Measurements from ENCODE around the gene ABCB8.
A peak's percentile ranks its signal among the peaks of the same experiment; 100 is the strongest.
"Not testable (repeated sequence)": the region's sequence is repeated elsewhere in the genome, so short reads cannot be mapped to it uniquely, and the experiment has no call there.

The ABCB8 gene

DNA sequence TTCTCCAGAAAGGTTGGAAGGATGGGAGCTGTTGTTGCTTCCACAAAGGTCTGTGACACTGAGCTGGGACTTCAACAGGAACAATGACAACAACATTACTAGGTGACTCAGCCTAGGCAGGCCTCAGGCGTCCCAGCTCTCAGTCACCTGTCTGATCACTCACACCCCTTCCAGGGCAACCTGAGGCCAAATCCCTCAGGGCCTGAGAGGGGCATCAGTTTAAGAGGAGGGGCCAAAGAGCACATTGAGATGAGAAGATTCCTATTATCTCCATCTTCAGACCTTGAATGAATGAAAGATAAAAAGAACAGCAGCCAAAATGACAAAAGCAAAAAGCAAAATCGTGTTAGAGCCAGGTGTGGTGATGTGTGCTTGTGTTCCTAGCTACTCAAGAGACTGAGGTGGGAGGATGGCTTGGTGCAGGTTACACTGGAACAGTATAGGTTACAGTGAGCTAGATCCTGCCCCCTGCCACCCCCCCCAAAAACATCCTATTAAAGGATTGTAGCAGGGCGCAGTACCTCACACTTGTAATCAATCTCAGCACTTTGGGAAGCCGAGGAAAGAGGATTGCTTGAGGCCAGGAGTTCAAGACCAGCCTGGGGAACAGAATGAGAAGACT, 3.7 kb upstream of the ABCB8 start, which contains the start of gene ATG9B:
Gene ATG9B, minus strand, starts transcription at position 60 of the 622 bp plus-strand sequence. CDS start 71 bp downstream, outside the sequence.
- no peak for DNase-seq (ENCODE audit: low spot score)
- no peak within 1 kb of the TSS for H3K4me3 ChIP-seq (ENCODE audit: severe bottlenecking)
- peaks cover under 1% of the 10 kb centered on the region for H3K27me3 ChIP-seq (ENCODE audit: insufficient read depth, poor library complexity, severe bottlenecking)
- H3K9me3 ChIP-seq (ENCODE audit: severe bottlenecking) = no peaks in the 10 kb centered on the region
- no peak within 1 kb of the TSS for H3K27ac ChIP-seq (ENCODE audit: poor library complexity, severe bottlenecking)
- TF ChIP-seq, protein P1, sequence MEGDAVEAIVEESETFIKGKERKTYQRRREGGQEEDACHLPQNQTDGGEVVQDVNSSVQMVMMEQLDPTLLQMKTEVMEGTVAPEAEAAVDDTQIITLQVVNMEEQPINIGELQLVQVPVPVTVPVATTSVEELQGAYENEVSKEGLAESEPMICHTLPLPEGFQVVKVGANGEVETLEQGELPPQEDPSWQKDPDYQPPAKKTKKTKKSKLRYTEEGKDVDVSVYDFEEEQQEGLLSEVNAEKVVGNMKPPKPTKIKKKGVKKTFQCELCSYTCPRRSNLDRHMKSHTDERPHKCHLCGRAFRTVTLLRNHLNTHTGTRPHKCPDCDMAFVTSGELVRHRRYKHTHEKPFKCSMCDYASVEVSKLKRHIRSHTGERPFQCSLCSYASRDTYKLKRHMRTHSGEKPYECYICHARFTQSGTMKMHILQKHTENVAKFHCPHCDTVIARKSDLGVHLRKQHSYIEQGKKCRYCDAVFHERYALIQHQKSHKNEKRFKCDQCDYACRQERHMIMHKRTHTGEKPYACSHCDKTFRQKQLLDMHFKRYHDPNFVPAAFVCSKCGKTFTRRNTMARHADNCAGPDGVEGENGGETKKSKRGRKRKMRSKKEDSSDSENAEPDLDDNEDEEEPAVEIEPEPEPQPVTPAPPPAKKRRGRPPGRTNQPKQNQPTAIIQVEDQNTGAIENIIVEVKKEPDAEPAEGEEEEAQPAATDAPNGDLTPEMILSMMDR (IDR thresholded peaks at IDR 0.05; ENCODE audit: poor library complexity, severe bottlenecking) = no peak
- H3K4me1 ChIP-seq (ENCODE audit: insufficient read depth, poor library complexity, severe bottlenecking) = peaks cover 14% of the 10 kb centered on the region
- ATAC-seq (ENCODE audit: low read depth) = no peak
- no peaks in the 10 kb centered on the region for H3K36me3 ChIP-seq (ENCODE audit: low read depth)

DNA sequence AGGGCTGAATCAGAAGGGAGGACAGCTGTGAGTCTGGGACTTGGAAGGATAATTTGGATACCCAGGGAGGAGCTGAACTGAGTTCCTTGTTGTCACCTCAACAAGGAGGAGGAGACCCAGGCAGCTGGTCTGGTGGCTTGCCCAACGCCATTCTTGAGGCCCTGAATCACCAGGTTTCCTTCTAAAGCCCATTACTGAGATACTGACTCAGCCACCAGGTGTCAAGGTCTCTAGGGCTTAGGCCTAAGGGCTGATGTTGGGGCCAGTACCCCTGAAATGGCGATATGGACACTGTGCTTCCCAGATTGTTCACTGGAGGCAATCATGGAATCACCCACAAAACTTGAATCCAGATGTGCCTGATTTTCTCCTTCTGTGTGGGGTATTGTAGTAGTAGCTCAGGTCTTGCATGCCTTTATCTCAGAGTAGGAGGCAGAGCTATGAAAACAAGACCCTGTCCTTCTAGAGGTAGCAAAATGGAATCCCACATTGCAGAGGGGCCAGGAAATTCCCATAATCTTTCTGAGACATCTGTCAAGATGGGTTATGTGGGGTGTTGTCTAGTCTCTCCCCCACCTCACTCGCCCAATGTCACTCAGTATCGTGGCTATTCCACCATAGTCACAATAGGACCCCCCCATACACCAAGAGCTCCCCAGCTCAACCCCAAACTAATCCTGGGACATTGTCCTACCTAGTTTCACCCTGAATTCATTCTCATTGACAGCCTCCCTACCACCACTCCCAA, 2.2 kb upstream of the ABCB8 start:
- Histone ChIP-seq H3K4me3 (ENCODE audit: severe bottlenecking) (no peak overlapping the region), H3K9me3 (ENCODE audit: severe bottlenecking) (no peaks in the 10 kb centered on the region), H3K36me3 (ENCODE audit: low read depth) (no peaks in the 10 kb centered on the region), H3K27me3 (ENCODE audit: insufficient read depth, poor library complexity, severe bottlenecking) (no peaks in the 10 kb centered on the region), H3K27ac (ENCODE audit: poor library complexity, severe bottlenecking) (peak overlapping the region; percentile 28), H3K4me1 (ENCODE audit: insufficient read depth, poor library complexity, severe bottlenecking) (peaks cover 14% of the 10 kb centered on the region)
- ATAC-seq (ENCODE audit: low read depth) (no peak), DNase-seq (ENCODE audit: low spot score) (no peak)
- TF ChIP-seq, protein P1 (IDR thresholded peaks at IDR 0.05; ENCODE audit: poor library complexity, severe bottlenecking) = no peak

DNA sequence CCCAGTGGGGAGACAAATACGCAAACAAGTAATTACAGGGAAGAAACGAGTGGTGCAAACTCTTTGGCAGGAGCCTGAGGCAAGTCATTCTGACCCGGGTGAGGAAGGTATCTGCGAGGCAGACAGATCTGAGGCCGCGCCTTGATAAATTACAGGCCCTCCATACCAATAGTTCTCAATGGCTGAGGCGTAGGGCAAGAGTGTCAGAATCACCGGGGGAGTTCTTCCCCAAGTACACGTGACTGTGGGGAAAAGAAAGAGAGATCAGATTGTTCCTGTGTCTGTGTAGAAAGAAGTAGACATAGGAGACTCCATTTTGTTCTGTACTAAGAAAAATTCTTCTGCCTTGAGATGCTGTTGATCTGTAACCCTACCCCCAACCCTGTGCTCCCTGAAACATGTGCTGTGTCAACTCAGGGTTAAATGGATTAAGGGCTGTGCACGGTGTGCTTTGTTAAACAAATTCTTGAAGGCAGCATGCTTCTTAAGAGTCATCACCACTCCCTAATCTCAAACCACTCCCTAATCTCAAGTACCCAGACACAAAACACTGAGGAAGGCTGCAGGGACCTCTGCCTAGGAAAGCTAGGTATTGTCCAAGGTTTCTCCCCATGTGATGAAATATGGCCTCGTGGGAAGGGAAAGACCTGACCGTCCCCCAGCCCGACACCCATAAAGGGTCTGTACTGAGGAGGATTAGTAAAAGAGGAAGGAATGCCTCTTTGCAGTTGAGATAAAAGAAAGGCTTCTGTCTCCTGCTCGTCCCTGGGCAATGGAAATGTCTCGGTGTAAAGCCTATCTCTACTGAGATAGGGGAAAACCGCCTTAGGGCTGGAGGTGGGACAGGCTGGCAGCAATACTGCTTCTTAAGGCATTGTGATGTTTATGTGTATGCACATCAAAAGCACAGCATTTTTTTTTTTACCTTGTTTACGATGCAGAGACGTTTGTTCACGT, 1.2 kb upstream of the ABCB8 start:
- not testable (repeated sequence) for H3K36me3 ChIP-seq (ENCODE audit: low read depth); ATAC-seq (ENCODE audit: low read depth); DNase-seq (ENCODE audit: low spot score); H3K27me3 ChIP-seq (ENCODE audit: insufficient read depth, poor library complexity, severe bottlenecking); H3K4me3 ChIP-seq (ENCODE audit: severe bottlenecking); H3K9me3 ChIP-seq (ENCODE audit: severe bottlenecking)
- Histone ChIP-seq H3K27ac (ENCODE audit: poor library complexity, severe bottlenecking) (peak overlapping the region; percentile 28), H3K4me1 (ENCODE audit: insufficient read depth, poor library complexity, severe bottlenecking) (peaks cover 14% of the 10 kb centered on the region)

DNA sequence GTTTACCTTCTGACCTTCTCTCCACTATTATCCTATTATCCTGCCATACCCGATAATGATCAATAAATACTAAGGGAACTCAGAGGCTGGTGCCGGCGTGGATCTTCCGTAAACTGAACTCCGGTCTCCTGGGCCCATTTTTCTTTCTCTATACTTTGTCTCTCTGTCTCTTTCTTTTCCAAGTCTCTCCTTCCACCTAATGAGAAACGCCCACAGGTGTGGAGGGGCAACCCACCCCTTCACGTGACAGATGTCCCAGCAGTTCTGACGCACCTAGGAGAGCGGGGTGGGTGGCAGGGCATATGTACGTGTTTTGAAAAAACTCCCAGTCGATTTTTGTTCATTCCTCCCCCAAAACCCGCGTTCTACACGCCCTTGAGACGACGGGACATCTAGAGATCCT, 521 bp upstream of the ABCB8 start:
- H3K27me3 ChIP-seq (ENCODE audit: insufficient read depth, poor library complexity, severe bottlenecking); ATAC-seq (ENCODE audit: low read depth); DNase-seq (ENCODE audit: low spot score); H3K36me3 ChIP-seq (ENCODE audit: low read depth); H3K9me3 ChIP-seq (ENCODE audit: severe bottlenecking): not testable (repeated sequence)
- Histone ChIP-seq H3K4me3 (ENCODE audit: severe bottlenecking) (peak overlapping the region; percentile 78), H3K27ac (ENCODE audit: poor library complexity, severe bottlenecking) (peak overlapping the region; percentile 28), H3K4me1 (ENCODE audit: insufficient read depth, poor library complexity, severe bottlenecking) (peaks cover 14% of the 10 kb centered on the region)

DNA sequence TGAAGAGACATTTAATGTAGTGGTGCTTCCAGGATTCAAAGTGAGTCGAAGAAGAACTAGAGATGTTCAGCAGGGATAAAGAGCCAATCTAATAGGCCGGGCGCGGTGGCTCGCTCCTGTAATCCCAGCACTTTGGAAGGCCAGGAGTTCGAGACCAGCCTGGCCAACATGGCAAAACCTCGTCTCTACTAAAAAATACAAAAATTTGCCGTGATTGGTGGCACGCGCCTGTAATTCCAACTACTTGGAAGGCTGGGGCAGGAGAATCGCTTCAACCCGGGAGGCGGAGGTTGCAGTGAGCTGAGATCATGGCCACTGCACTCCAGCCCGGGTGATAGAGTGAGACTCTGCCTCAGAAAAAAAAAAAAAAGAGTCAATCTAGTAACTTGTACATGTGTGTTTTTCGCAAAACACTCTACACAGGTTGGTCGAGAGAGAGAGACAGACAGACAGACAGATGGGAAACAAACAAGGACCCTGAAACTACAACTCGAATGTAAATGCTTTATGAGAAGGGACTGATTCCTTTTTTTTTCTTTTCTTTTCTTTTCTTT, 775 bp downstream of the ABCB8 start:
- ATAC-seq (ENCODE audit: low read depth) (no peak), DNase-seq (ENCODE audit: low spot score) (no peak)
- no peaks in the 10 kb centered on the region for H3K27me3 ChIP-seq (ENCODE audit: insufficient read depth, poor library complexity, severe bottlenecking)
- peak overlapping the region; percentile 28 for H3K27ac ChIP-seq (ENCODE audit: poor library complexity, severe bottlenecking)
- TF ChIP-seq, protein P1 (IDR thresholded peaks at IDR 0.05; ENCODE audit: poor library complexity, severe bottlenecking) = peak; percentile 32
- H3K4me1 ChIP-seq (ENCODE audit: insufficient read depth, poor library complexity, severe bottlenecking) = peaks cover 14% of the 10 kb centered on the region
- no peaks in the 10 kb centered on the region for H3K9me3 ChIP-seq (ENCODE audit: severe bottlenecking)
- H3K36me3 ChIP-seq (ENCODE audit: low read depth) = no peaks in the 10 kb centered on the region
- peak overlapping the region; percentile 78 for H3K4me3 ChIP-seq (ENCODE audit: severe bottlenecking)
